Measurements from ENCODE around the gene GLT6D1.

Gene GLT6D1

GRCh38 chr9:135624282-135624681 lies 15.1 kb downstream of the GLT6D1 start:
- no peak for DNase-seq (ENCODE audit: low read depth in 4 of 4, low spot score in 1 of 4)

GRCh38 chr9:135622415-135623020 lies 16.8 kb downstream of the GLT6D1 start:
- no peak for DNase-seq (ENCODE audit: low read depth in 4 of 4, low spot score in 1 of 4)

GRCh38 chr9:135620558-135620957 lies 18.8 kb downstream of the GLT6D1 start:
- DNase-seq (ENCODE audit: low read depth in 4 of 4, low spot score in 1 of 4), result no peak

- DNase-seq (ENCODE audit: low read depth in 4 of 4, low spot score in 1 of 4), result no peak
These were observed 19.8 kb downstream of the GLT6D1 start for GRCh38 chr9:135619599-135619886.

GRCh38 chr9:135618866-135619598 lies 20.3 kb downstream of the GLT6D1 start:
- DNase-seq (ENCODE audit: low read depth in 4 of 4, low spot score in 1 of 4), result no peak

DNA sequence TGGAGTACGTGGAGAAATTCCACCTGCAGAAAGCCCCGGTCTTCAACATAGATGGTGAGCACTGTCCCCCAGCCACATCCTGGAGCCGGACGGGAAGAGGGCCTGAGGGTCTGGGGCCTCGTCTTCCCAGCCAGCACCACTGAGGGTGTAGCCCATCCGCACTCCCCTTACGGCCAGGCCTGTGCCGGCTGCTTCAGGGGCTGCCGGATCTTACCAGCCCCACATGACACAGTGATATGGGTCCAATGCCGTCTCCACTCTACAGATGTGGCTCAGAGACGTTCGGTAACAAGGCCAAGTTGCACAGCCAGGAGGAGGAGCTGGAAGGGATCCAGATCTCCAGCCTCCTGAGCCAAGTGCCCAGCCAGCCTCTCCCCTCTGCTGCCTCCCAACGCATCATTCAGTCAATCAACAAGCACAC lies 21.3 kb downstream of the GLT6D1 start:
- no peak for DNase-seq (ENCODE audit: low read depth in 4 of 4, low spot score in 1 of 4)

- DNase-seq (ENCODE audit: low read depth in 4 of 4, low spot score in 1 of 4), result no peak
These were observed 21.8 kb downstream of the GLT6D1 start for GRCh38 chr9:135617538-135617900.

DNA sequence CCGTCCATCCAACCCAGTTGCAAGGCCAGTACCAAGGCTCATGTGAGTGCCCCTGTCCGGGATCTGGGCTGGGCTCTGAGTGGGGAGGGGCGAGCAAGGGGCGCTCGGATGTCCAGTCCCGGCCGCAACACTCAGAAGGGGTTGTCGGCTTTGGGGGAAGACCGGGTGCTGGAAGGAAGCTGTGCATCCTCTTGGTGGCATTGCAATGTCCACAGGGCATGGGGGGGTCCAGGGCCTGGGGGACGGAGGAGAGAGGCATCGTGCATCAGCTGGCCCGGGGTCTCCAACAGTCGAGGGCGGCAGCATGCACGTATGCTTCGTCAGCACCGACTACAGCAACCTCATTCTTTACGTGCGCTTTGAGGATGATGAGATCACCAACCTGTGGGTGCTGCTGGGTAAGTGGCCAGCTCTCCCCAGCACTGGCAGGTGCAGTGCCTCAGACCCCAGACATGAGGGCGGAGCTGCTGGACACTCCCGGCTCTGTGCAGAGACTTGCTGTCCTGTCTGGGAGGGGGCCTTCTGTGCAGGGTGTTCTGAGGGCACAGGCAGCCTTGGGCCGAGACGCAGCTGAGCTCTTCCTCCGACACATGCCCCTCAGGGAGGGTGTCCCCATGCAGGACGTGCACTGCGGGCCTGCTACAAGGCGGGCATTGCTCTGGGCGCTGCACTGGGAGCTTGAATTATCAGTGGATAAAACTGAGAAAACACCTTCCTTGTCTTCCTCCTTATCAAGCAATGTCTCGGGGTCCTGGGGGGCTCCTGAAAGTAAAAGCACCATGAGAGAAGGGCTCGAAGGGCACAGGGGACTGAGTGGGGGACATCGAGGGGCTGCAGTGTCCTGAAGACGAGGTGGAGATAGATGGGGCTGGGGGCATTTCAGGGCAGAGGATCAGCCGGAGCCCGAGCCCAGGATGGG lies 22.5 kb downstream of the GLT6D1 start:
- DNase-seq (ENCODE audit: low read depth in 4 of 4, low spot score in 1 of 4), result no peak

DNA sequence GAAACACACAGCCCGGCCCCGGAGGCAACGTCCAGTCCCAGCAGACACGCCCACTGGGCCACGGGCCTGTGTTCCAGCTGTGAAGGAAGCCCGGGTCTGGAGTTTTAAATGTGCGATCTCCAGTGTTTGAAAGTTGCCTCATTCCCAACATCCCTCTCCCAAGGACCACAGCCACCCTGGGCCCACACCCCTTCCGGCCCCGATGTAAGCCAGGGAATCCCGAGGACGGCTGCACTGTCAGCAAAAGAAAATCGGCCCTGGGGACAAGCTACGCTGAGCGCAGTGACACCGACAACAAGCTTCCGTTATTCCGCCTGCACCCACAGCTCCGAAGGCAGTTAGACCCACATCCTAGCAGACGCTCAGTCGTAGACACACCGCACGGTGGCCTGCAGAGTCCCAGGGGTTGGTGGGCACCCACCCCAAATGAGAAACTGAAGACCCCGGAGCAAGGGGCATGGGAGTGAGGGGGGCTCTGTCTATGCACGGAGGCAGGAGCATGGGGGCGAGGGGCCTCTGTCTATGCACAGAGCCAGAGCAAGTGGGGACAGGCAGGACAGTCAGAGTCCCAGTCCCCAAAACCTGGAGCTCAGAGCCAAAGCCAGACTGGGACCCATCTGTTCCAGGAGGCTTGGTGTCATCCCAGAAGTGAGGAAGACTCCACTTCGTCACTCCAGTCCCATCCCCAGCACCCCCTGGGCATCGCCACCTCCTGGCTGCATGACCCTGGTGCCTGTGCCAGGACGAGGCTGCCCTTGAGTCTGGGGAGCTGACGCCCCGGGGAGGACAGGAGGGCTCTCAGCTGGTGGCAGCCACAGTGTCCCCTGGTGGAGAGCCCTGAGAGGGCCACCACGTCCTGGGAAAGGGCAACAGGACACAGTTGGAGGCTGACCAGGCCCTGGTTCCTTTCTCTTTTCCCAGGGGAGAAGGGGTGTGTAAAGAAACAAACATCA lies 23.4 kb downstream of the GLT6D1 start:
- DNase-seq (ENCODE audit: low read depth in 4 of 4, low spot score in 1 of 4), result no peak

GRCh38 chr9:135614821-135615665 lies 24.3 kb downstream of the GLT6D1 start:
- DNase-seq (ENCODE audit: low read depth in 4 of 4, low spot score in 1 of 4), result no peak

- no peak for DNase-seq (ENCODE audit: low read depth in 4 of 4, low spot score in 1 of 4)
These were observed 25.2 kb downstream of the GLT6D1 start for GRCh38 chr9:135613946-135614805.

DNA sequence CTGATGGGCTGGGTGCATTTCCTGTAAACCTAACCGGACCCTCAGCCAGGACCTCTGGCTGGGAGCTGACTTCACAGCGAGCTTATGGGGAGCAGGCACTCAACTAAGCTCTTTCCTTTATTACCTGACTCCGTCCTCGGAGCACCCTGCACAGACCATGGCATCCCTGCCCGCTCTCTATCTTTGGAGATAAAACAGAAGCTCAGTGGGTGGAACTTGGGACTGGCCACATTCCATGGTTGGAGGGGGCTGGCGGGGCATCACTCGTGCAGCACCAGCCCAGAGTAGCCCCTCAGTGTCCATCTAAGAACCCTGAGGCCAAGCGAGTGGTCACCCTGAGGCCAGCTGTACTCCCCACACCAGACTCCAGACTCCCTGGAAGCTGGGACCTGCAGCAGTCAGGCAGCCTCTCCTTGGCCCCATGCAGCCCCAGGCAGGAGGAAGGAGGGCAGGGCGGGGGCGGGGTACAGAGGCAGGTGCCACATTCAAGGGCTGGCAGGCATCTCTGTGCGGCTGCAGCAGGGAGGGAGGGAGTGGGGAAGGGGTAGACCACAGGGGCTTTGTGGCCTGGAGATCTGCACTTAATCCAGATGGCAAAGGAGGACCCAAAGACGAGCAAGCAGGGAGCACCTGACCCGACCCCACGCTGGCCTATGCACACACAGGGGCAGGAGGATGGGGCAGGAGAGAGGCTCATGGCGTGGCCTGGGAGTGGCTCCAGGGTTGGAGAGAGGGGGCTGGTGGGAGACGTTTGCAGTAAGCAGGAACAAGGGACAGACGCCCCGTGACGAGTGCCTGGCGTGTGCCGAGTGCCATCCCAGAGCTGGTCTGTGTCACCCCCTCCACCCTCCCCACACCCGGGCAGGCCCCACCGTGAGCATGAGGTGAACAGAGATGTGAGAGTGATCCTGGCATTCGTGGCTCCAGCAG lies 26.1 kb downstream of the GLT6D1 start:
- no peak for DNase-seq (ENCODE audit: low read depth in 4 of 4, low spot score in 1 of 4)

DNA sequence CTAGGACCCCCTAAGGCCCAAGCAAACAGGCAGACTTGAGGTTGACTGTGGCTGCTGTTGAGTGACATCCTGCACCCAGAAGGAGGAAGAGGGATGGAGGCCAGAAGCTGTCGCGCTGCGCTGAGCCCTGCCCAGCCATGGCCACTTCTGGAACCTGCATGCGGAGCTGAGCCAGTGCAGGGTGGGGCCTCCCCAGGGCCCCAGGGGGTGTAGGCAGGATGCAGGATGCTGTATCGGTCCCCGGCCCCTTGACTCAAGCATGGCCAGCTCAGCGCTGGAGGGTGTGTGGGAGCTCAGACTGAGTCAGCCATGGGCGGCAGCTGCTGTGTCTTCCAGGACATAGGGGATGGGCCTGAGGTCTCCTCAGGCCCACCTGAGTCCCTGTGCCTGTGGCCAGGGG lies 26.9 kb downstream of the GLT6D1 start:
- no peak for DNase-seq (ENCODE audit: low read depth in 4 of 4, low spot score in 1 of 4)

DNA sequence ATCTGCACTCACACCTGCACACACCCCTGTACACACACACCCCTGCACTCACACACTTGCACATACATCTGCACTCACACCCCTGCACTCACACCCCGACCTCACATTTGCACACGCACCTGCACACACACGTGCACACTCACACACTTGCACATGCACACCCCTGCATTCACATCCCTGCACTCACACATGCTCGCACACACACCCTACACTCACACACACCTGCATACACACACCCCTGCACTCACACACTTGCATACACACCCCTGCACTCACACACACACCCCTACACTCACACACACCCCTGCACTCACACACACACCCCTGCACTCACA lies 27.5 kb downstream of the GLT6D1 start:
- no peak for DNase-seq (ENCODE audit: low read depth in 4 of 4, low spot score in 1 of 4)

DNA sequence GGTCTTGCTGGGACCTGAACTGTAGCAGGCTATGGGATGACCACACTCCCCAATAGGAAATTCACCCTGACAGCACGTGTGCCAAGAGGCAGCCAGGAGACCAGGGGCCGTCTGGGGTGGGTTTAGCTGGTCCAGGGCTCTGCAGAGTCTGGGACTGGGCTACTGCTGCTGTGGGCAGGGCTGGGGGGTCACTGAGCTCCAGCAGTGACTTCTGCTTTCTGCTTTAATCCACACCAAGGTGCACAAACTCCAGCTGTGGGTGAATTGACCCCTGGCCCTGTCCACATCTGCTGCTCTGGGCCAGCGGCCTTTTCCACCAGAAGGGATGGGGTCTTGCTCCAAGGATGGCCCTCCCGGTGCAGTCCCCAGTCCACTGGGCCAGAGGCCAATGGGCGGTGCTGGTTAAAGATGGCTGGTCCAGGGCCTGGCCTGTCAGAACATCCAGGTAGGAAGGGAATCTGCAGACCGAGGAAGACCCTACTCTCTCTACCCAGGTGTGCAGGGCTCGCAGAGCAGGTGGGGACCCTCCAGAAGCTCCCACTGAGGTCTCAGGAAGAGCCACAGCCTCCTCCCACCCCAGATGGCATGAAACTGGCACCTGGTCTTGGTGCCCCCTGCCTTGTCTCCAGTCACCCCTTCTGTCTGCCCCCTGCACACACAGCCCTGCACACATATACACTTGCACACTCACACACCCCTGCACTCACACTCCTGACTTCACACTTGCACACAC lies 28.0 kb downstream of the GLT6D1 start:
- DNase-seq (ENCODE audit: low read depth in 4 of 4, low spot score in 1 of 4), result no peak

DNA sequence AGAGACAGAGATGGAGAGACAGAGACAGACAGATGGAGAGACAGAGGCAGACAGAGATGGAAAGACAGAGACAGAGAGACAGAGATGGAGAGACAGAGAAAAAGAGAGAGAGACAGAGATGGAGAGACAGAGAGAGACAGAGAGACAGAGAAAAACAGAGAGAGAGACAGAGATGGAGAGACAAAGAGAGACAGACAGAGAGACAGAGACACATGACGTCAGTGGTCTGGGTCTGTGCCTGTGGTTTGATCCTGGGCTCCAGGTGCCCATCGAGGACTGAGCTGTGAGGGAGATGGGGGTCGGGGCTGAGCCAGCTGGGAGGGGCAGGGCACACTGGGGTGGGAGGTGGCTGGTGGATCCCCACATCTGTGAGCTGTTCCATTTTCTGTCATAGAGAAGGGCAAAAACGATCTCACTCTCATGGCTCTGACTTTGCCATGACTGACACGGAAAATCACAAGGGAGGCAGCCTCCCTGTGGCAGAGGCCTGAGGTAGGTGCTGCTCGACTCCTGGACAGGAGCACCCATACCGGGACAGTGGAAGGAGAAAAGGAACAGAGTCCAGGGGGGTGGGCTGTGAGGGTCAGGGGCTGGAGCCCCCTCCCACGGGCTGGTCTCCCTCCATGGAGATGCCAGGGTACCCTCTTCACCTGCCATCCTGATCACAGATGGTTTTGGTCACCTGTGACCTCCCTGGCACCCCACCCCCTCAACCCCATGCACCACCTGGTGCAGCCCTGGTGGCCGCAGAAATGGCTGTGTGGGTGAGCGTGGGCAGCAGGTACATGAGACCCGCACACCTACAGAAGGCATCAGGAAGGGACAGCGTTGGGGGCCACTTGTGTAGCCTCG lies 28.8 kb downstream of the GLT6D1 start:
- no peak for DNase-seq (ENCODE audit: low read depth in 4 of 4, low spot score in 1 of 4)

All from stimulated activated CD4-positive, alpha-beta T cell treated with anti-CD3 and anti-CD28 coated beads, Interleukin-1b, Interleukin-23, amount 100 ng/mL, for 24 hours (primary cell).